DOHH2 (cell line): Measurements from ENCODE around the gene APLF.
A peak's percentile ranks its signal among the peaks of the same experiment; 100 is the strongest.

Experiments used
- H3F3A ChIP-seq: fragments of 200-600 bp; sonication (generic), shearing (Covaris generic); 2 replicates; pipeline ENCODE4 v1.6.0; 2016; ENCODE audit warnings: antibody characterized with exemption, mild to moderate bottlenecking; ENCODE audit not compliant: control insufficient read depth, insufficient read depth
- H3K27ac ChIP-seq: fragments of 200-600 bp; sonication (generic); 2 replicates; pipeline ENCODE4 v1.5.1; 2014; ENCODE audit warnings: low read depth, mild to moderate bottlenecking, low read length, moderate library complexity
- H3K27me3 ChIP-seq: fragments of 200-600 bp; sonication (generic); 2 replicates; pipeline ENCODE4 v1.6.1; 2014; ENCODE audit warnings: mild to moderate bottlenecking, low read length, mixed read lengths; ENCODE audit not compliant: control insufficient read depth
- H3K36me3 ChIP-seq: fragments of 200-600 bp; sonication (generic); 2 replicates; pipeline ENCODE4 v1.6.1; 2014; ENCODE audit warnings: mild to moderate bottlenecking, low read length, moderate library complexity, mixed read lengths; ENCODE audit not compliant: control insufficient read depth
- H3K4me1 ChIP-seq: fragments of 200-600 bp; sonication (generic); 2 replicates; pipeline ENCODE4 v1.6.1; 2014; ENCODE audit warnings: mild to moderate bottlenecking, low read length, mixed read lengths; ENCODE audit not compliant: control insufficient read depth
- H3K4me2 ChIP-seq: fragments of 200-600 bp; sonication (generic); 2 replicates; pipeline ENCODE4 v1.6.0; 2014; ENCODE audit warnings: mild to moderate bottlenecking, low read length, moderate library complexity
- H3K4me3 ChIP-seq: fragments of 200-600 bp; sonication (generic); 2 replicates; pipeline ENCODE4 v1.5.1; 2014; ENCODE audit warnings: mild to moderate bottlenecking, low read length, mixed read lengths
- H3K79me2 ChIP-seq: fragments of 200-600 bp; sonication (generic); 2 replicates; pipeline ENCODE4 v1.6.1; 2014; ENCODE audit warnings: mild to moderate bottlenecking, low read length, mixed read lengths; ENCODE audit not compliant: control insufficient read depth
- H3K9me2 ChIP-seq: fragments of 200-600 bp; sonication (generic); replicated peaks from 2 replicates; pipeline ENCODE4 v1.6.1; 2014; ENCODE audit warnings: mild to moderate bottlenecking, low read length, mixed read lengths; ENCODE audit not compliant: control insufficient read depth
- H3K9me3 ChIP-seq: fragments of 200-600 bp; sonication (generic); 2 replicates; pipeline ENCODE4 v1.6.1; 2014; ENCODE audit warnings: antibody characterized with exemption, low read length, mixed read lengths; ENCODE audit not compliant: control insufficient read depth, insufficient read depth
- H4K20me1 ChIP-seq: fragments of 200-600 bp; sonication (generic); 2 replicates; pipeline ENCODE4 v1.6.0; 2014; ENCODE audit warnings: low read depth, mild to moderate bottlenecking, antibody characterized with exemption, low read length, moderate library complexity; ENCODE audit not compliant: control insufficient read depth, insufficient read depth
- EZH2phosphoT487 ChIP-seq: fragments of 200-600 bp; sonication (generic); IDR thresholded peaks from 2 replicates; pipeline ENCODE4 v1.6.1; 2017; ENCODE audit warnings: borderline replicate concordance, mild to moderate bottlenecking, antibody characterized with exemption, low read length, moderate library complexity, mixed read lengths
- TF ChIP-seq, protein P1 (sequence below): fragments of 200-600 bp; sonication (generic); IDR thresholded peaks from one replicate; pipeline ENCODE4 v1.5.1; 2014; ENCODE audit warnings: antibody characterized with exemption, mild to moderate bottlenecking, low read depth, low read length; ENCODE audit not compliant: poor library complexity, severe bottlenecking

Gene APLF

GRCh38 chr2:68463287-68463877, 4.0 kb upstream of the APLF start:
- TF ChIP-seq, protein P1, sequence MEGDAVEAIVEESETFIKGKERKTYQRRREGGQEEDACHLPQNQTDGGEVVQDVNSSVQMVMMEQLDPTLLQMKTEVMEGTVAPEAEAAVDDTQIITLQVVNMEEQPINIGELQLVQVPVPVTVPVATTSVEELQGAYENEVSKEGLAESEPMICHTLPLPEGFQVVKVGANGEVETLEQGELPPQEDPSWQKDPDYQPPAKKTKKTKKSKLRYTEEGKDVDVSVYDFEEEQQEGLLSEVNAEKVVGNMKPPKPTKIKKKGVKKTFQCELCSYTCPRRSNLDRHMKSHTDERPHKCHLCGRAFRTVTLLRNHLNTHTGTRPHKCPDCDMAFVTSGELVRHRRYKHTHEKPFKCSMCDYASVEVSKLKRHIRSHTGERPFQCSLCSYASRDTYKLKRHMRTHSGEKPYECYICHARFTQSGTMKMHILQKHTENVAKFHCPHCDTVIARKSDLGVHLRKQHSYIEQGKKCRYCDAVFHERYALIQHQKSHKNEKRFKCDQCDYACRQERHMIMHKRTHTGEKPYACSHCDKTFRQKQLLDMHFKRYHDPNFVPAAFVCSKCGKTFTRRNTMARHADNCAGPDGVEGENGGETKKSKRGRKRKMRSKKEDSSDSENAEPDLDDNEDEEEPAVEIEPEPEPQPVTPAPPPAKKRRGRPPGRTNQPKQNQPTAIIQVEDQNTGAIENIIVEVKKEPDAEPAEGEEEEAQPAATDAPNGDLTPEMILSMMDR = peak; percentile 75
- TF ChIP-seq EZH2phosphoT487 = no peak
- Histone ChIP-seq H3K4me1 (peaks cover 21% of the 10 kb centered on the region), H3K4me3 (no peak overlapping the region), H3K36me3 (peaks cover 13% of the 10 kb centered on the region), H3K9me3 (no peaks in the 10 kb centered on the region), H3K27me3 (no peaks in the 10 kb centered on the region), H3K4me2 (peak overlapping the region; percentile 29; the same call in 1 of the 2 replicates), H3K79me2 (peaks cover 16% of the 10 kb centered on the region), H3K27ac (no peak overlapping the region), H4K20me1 (no peaks in the 10 kb centered on the region), H3F3A (0 out of 2 replicates have a peak, but pooled peaks cover 6% of the 10 kb centered on the region), H3K9me2 (no peaks in the 10 kb centered on the region)

DNA sequence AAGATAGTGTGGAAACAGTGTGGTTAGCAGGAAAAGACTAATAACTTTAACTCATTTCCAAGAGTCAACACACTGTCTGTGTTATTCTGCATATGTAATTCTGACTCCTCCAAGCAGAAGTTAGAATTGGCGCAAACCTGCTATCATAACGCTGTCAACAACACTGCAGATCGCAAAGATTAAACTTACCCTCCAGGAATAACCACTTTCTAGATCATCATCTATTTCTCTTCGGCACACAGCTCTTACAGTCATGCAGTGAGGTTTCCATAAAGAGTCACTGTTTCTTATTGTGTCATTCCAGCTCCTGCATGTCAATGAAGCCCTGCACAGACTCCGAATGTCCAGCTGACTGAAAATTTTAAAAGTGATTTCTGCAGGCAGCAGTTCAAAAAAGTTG, 2.7 kb upstream of the APLF start:
- Histone ChIP-seq H3K27ac (no peak overlapping the region), H3K36me3 (peaks cover 13% of the 10 kb centered on the region)
- TF ChIP-seq EZH2phosphoT487 = no peak
- TF ChIP-seq, protein P1 = no peak

GRCh38 chr2:68465081-68465916, 2.1 kb upstream of the APLF start:
- Histone ChIP-seq H3K4me2 (peak overlapping the region; percentile 97), H3K9me2 (no peaks in the 10 kb centered on the region), H3K4me1 (peaks cover 34% of the 10 kb centered on the region), H3K36me3 (peaks cover 13% of the 10 kb centered on the region), H4K20me1 (no peaks in the 10 kb centered on the region), H3K79me2 (peaks cover 35% of the 10 kb centered on the region), H3K9me3 (no peaks in the 10 kb centered on the region), H3K27ac (no peak overlapping the region), H3K27me3 (no peaks in the 10 kb centered on the region), H3K4me3 (peak overlapping the region; percentile 96; the same call in 1 of the 2 replicates), H3F3A (0 out of 2 replicates have a peak, but pooled peaks cover 6% of the 10 kb centered on the region)
- TF ChIP-seq EZH2phosphoT487 = no peak
- TF ChIP-seq, protein P1 = no peak

More for the DNA sequence above, 2.7 kb upstream of the APLF start:
- Histone ChIP-seq H3K79me2 (peaks cover 29% of the 10 kb centered on the region), H3K9me2 (no peaks in the 10 kb centered on the region), H3K9me3 (no peaks in the 10 kb centered on the region), H3F3A (0 out of 2 replicates have a peak, but pooled peaks cover 6% of the 10 kb centered on the region), H4K20me1 (no peaks in the 10 kb centered on the region), H3K4me2 (no peak overlapping the region), H3K27me3 (no peaks in the 10 kb centered on the region), H3K4me3 (no peak overlapping the region), H3K4me1 (peaks cover 34% of the 10 kb centered on the region)
